Measurements from ENCODE around the gene RTN4R. TPM values are rescaled to one million over a fixed set of nuclear protein-coding genes. Genes with fewer than 3 reads are reported as not detected.
A peak's percentile ranks its signal among the peaks of the same experiment; 100 is the strongest.
"Not testable (repeated sequence)": the region's sequence is repeated elsewhere in the genome, so short reads cannot be mapped to it uniquely, and the experiment has no call there.

RTN4R gene
- total and polyA plus RNA-seq, 5 donors from 2014 or later: 1.2 to 3.3 (median 1.3) TPM

- peaks cover 0 to 22% (median 15%) of the 10 kb centered on the region in 4 donors for H3K4me1 Mint-ChIP-seq
- DNase-seq; H3K27ac Mint-ChIP-seq; H3K27ac ChIP-seq (ENCODE audit: insufficient read depth, low read length, poor library complexity, severe bottlenecking); H3K36me3 Mint-ChIP-seq; H3K4me3 ChIP-seq (ENCODE audit: low read depth, low read length); H3K36me3 ChIP-seq (ENCODE audit: control insufficient read depth, insufficient read depth, low read length); H3K4me3 Mint-ChIP-seq; H3K9me3 ChIP-seq (ENCODE audit: control insufficient read depth in 2 of 2, low read length in 2 of 2); H3K27me3 Mint-ChIP-seq; H3K27me3 ChIP-seq (ENCODE audit: control insufficient read depth, insufficient read depth, low read length); ATAC-seq (ENCODE audit: low read depth in 2 of 2); H3K9me3 Mint-ChIP-seq: not testable (repeated sequence)
- H3K4me1 ChIP-seq (ENCODE audit: control insufficient read depth, insufficient read depth, low read length, poor library complexity, severe bottlenecking): peaks cover 21% of the 10 kb centered on the region
Observed at GRCh38 chr22:20314206-20314605, 46.1 kb upstream of the RTN4R start.

- H3K36me3 Mint-ChIP-seq; H3K9me3 ChIP-seq (ENCODE audit: control insufficient read depth in 2 of 2, low read length in 2 of 2); H3K27ac Mint-ChIP-seq; DNase-seq; H3K9me3 Mint-ChIP-seq; H3K27ac ChIP-seq (ENCODE audit: insufficient read depth, low read length, poor library complexity, severe bottlenecking); H3K4me3 ChIP-seq (ENCODE audit: low read depth, low read length); H3K27me3 ChIP-seq (ENCODE audit: control insufficient read depth, insufficient read depth, low read length); H3K36me3 ChIP-seq (ENCODE audit: control insufficient read depth, insufficient read depth, low read length); ATAC-seq (ENCODE audit: low read depth in 2 of 2); H3K27me3 Mint-ChIP-seq; H3K4me3 Mint-ChIP-seq: not testable (repeated sequence)
- H3K4me1 Mint-ChIP-seq: peaks cover 0 to 16% (median 14%) of the 10 kb centered on the region in 4 donors
- peaks cover 14% of the 10 kb centered on the region for H3K4me1 ChIP-seq (ENCODE audit: control insufficient read depth, insufficient read depth, low read length, poor library complexity, severe bottlenecking)
Observed at GRCh38 chr22:20313306-20314077, 45.4 kb upstream of the RTN4R start.

- DNase-seq: no peak
- Mint-ChIP-seq H3K4me1 (peaks cover 0 to 7% (median 6%) of the 10 kb centered on the region in 4 donors), H3K9me3 (no peaks in the 10 kb centered on the region), H3K36me3 (no peaks in the 10 kb centered on the region), H3K27me3 (no peaks in the 10 kb centered on the region), H3K27ac (no peak overlapping the region), H3K4me3 (no peak overlapping the region)
- H3K36me3 ChIP-seq (ENCODE audit: control insufficient read depth, insufficient read depth, low read length): no peaks in the 10 kb centered on the region
- H3K27me3 ChIP-seq (ENCODE audit: control insufficient read depth, insufficient read depth, low read length): no peaks in the 10 kb centered on the region
- ATAC-seq (ENCODE audit: low read depth in 2 of 2): no peak
- H3K27ac ChIP-seq (ENCODE audit: insufficient read depth, low read length, poor library complexity, severe bottlenecking): no peak overlapping the region
- no peaks in the 10 kb centered on the region for H3K9me3 ChIP-seq (ENCODE audit: control insufficient read depth in 2 of 2, low read length in 2 of 2)
- no peak overlapping the region for H3K4me3 ChIP-seq (ENCODE audit: low read depth, low read length)
- peaks cover 7% of the 10 kb centered on the region for H3K4me1 ChIP-seq (ENCODE audit: control insufficient read depth, insufficient read depth, low read length, poor library complexity, severe bottlenecking)
Observed at GRCh38 chr22:20312396-20313191, 44.5 kb upstream of the RTN4R start.

GRCh38 chr22:20311249-20312062 lies 43.3 kb upstream of the RTN4R start:
- peak overlapping the region in 1 of 3 donors; percentile 69 for H3K27ac Mint-ChIP-seq
- not testable (repeated sequence) for H3K27me3 Mint-ChIP-seq; H3K9me3 Mint-ChIP-seq; H3K4me1 ChIP-seq (ENCODE audit: control insufficient read depth, insufficient read depth, low read length, poor library complexity, severe bottlenecking); H3K36me3 Mint-ChIP-seq; H3K36me3 ChIP-seq (ENCODE audit: control insufficient read depth, insufficient read depth, low read length); H3K9me3 ChIP-seq (ENCODE audit: control insufficient read depth in 2 of 2, low read length in 2 of 2); H3K4me1 Mint-ChIP-seq; DNase-seq; H3K4me3 Mint-ChIP-seq; H3K27me3 ChIP-seq (ENCODE audit: control insufficient read depth, insufficient read depth, low read length); H3K4me3 ChIP-seq (ENCODE audit: low read depth, low read length); H3K27ac ChIP-seq (ENCODE audit: insufficient read depth, low read length, poor library complexity, severe bottlenecking); ATAC-seq (ENCODE audit: low read depth in 2 of 2)

DNA sequence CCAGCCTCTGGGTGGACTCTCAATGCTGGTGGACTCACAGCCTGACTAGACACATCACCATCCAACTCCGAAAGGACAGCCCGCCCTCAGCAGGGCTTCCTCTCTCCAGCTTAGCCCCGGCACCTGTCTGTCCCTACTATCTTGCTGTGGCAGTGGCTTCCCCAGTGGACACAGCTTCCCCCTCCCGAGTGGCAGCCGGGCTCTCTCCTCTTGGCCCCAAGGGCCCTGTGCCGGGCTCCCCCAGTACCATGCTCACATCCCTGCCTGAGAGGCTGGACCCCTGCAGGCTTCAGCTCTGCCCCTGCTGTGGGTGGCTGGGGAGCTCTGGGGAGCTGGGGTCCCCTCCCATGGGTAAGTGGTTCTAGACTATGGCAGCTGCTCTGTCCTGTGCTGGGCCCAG lies 42.7 kb upstream of the RTN4R start:
- not testable (repeated sequence) for H3K4me1 Mint-ChIP-seq; DNase-seq; H3K9me3 ChIP-seq (ENCODE audit: control insufficient read depth in 2 of 2, low read length in 2 of 2); H3K9me3 Mint-ChIP-seq; H3K27me3 Mint-ChIP-seq; H3K4me3 Mint-ChIP-seq; H3K4me3 ChIP-seq (ENCODE audit: low read depth, low read length); H3K36me3 ChIP-seq (ENCODE audit: control insufficient read depth, insufficient read depth, low read length); H3K36me3 Mint-ChIP-seq; H3K27me3 ChIP-seq (ENCODE audit: control insufficient read depth, insufficient read depth, low read length); H3K27ac ChIP-seq (ENCODE audit: insufficient read depth, low read length, poor library complexity, severe bottlenecking); H3K4me1 ChIP-seq (ENCODE audit: control insufficient read depth, insufficient read depth, low read length, poor library complexity, severe bottlenecking); ATAC-seq (ENCODE audit: low read depth in 2 of 2); H3K27ac Mint-ChIP-seq

DNA sequence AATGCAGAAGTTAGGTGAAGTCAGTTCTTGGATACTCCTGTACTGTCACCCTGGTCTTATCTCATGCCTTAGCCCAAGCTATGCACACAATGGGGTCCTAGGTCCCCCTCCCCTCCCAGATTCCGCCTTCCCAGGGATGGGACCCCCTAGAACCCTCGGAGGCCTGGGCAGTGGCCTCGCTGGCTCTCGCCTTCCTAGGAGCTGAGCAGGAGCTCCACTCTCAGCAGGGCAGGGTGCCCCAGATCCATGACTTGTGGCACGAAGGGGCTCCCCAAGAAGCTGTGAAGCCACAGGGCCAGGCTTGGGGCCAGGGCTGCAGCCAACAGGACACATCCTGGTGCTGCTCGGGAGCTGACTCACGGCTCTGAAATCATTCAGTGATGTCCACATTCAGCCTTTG lies 42.1 kb upstream of the RTN4R start:
- DNase-seq; H3K27ac ChIP-seq (ENCODE audit: insufficient read depth, low read length, poor library complexity, severe bottlenecking); H3K27ac Mint-ChIP-seq; H3K4me1 Mint-ChIP-seq; H3K4me3 Mint-ChIP-seq; H3K27me3 Mint-ChIP-seq; ATAC-seq (ENCODE audit: low read depth in 2 of 2); H3K9me3 ChIP-seq (ENCODE audit: control insufficient read depth in 2 of 2, low read length in 2 of 2); H3K4me3 ChIP-seq (ENCODE audit: low read depth, low read length); H3K36me3 Mint-ChIP-seq; H3K4me1 ChIP-seq (ENCODE audit: control insufficient read depth, insufficient read depth, low read length, poor library complexity, severe bottlenecking); H3K27me3 ChIP-seq (ENCODE audit: control insufficient read depth, insufficient read depth, low read length); H3K9me3 Mint-ChIP-seq; H3K36me3 ChIP-seq (ENCODE audit: control insufficient read depth, insufficient read depth, low read length): not testable (repeated sequence)

- DNase-seq; H3K27ac ChIP-seq (ENCODE audit: insufficient read depth, low read length, poor library complexity, severe bottlenecking); H3K4me3 ChIP-seq (ENCODE audit: low read depth, low read length); H3K27ac Mint-ChIP-seq; H3K9me3 ChIP-seq (ENCODE audit: control insufficient read depth in 2 of 2, low read length in 2 of 2); H3K27me3 Mint-ChIP-seq; H3K4me1 Mint-ChIP-seq; H3K36me3 Mint-ChIP-seq; H3K4me1 ChIP-seq (ENCODE audit: control insufficient read depth, insufficient read depth, low read length, poor library complexity, severe bottlenecking); H3K36me3 ChIP-seq (ENCODE audit: control insufficient read depth, insufficient read depth, low read length); H3K9me3 Mint-ChIP-seq; H3K27me3 ChIP-seq (ENCODE audit: control insufficient read depth, insufficient read depth, low read length); ATAC-seq (ENCODE audit: low read depth in 2 of 2): not testable (repeated sequence)
- H3K4me3 Mint-ChIP-seq: peak overlapping the region in 2 of 4 donors; percentile 24 to 76
Observed at GRCh38 chr22:20308806-20309650, 40.9 kb upstream of the RTN4R start.

All from CD4-positive, CD25-positive, alpha-beta regulatory T cell (primary cell).